Stimulated activated naive CD4-positive, alpha-beta T cell (primary cell): Measurements from ENCODE around the gene ADAMTSL2.

Experiments
- DNase-seq, 6 experiments: peaks; one replicate each; lab custom pipeline; 2025; lab: John Stamatoyannopoulos, UW

ADAMTSL2 gene

GRCh38 chr9:133518200-133518599 lies 16.3 kb upstream of the ADAMTSL2 start:
- DNase-seq, result no peak

DNA sequence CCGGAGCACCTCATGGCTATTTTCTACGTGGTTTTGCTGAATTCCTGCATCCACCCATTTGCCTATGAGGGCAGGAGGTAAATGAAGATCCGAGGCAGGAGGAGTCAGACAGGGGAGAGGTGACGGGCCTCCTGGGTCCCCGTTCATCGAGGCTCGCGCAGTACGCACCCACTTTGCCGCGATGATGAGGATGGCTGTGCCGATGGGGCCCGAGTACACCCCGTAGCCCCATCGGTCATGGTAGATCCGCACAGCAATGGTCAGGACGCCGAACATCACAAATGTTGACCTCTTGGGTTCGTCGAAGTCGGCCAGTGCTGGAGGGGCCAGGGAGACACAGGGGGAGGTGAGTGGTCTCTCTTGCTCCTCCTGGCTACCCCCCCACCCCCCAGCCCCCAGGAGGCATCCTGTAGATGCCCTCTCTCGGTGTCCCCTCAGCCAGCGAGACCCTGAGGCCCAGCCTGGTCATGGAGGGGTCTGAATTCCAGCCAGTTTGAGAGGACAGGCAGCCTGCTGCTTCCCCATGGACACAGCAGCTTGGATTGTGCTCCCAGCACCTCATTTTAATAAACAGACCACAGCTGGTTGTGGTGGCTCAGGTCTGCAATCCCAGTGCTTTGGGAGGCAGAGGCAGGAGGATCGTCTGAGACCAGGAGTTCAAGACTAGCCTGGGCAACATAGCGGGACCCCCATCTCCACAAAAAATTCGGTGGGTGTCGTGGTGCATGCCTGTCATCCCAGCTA lies 15.6 kb upstream of the ADAMTSL2 start:
- no peak for DNase-seq

DNA sequence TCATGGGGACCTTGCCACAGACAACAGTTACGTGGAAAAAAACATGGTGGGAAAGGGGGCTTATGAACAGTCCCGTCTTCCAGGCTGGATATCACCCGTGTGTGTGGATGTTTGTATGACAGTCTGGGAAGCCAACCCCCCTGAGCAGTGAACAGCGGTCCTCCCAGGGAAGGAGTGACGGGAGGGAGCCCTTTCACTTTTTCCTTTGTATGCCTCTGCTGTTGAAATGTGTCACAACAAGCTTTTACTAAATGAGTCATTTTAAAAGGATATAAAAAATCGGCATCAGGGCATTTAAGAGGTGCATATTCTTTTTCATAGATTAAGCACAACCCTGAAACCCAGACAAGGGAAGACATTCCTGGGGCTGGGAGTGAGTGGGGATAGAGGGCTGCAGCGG lies 14.8 kb upstream of the ADAMTSL2 start:
- no peak for DNase-seq

- no peak for DNase-seq
These were observed 14.2 kb upstream of the ADAMTSL2 start for GRCh38 chr9:133520121-133520835.

GRCh38 chr9:133521122-133522072 lies 13.1 kb upstream of the ADAMTSL2 start:
- DNase-seq, result no peak

GRCh38 chr9:133522073-133522910 lies 12.2 kb upstream of the ADAMTSL2 start:
- DNase-seq, result no peak

DNA sequence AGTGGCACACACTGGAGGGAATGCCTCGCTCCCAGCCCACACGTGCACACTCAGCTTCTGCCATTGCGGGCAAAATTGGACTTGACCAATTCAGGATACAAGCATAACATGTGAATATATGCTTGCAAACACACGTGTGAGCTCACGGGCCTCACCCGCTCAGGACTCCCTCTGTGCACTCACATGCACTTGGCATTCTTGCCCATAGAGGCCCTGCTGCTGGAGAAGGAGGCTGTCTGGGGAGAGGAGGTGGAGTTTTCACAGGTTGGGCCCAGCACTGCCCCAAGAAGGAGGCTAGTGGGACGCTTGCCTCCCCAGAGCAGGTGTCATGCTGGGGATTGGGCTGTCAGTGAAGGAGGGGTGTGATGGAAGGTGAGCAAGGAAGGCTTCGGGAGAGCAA lies 11.4 kb upstream of the ADAMTSL2 start:
- DNase-seq, result no peak

- DNase-seq, result no peak
These were observed 10.4 kb upstream of the ADAMTSL2 start for GRCh38 chr9:133524146-133524545.

GRCh38 chr9:133524679-133525228 lies 9.8 kb upstream of the ADAMTSL2 start, which contains the start of gene MYMK:
Gene MYMK (minus strand): TSS chr9:133524959. CDS start chr9:133524844, 115 bp downstream.
- DNase-seq, result no peak

DNA sequence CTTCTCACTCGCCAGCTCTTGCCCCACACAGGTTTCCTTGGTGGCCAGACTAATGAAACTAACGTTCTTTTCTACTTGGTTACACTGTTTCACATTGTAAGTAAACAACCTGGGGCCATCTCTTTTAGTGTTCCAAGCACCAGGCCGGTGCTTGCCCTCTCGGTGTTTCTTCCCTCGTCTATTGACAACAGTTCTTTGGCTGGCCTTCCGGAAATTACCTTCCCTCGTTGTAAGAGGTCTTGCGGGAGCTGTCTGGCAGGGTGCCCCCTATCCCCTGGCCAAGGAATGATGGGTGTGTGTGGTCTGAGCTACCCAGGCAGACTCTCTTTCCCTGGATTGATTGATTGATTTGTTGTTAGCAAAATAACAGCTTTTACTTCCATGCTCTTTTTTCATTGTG lies 8.8 kb upstream of the ADAMTSL2 start:
- DNase-seq, result no peak

DNA sequence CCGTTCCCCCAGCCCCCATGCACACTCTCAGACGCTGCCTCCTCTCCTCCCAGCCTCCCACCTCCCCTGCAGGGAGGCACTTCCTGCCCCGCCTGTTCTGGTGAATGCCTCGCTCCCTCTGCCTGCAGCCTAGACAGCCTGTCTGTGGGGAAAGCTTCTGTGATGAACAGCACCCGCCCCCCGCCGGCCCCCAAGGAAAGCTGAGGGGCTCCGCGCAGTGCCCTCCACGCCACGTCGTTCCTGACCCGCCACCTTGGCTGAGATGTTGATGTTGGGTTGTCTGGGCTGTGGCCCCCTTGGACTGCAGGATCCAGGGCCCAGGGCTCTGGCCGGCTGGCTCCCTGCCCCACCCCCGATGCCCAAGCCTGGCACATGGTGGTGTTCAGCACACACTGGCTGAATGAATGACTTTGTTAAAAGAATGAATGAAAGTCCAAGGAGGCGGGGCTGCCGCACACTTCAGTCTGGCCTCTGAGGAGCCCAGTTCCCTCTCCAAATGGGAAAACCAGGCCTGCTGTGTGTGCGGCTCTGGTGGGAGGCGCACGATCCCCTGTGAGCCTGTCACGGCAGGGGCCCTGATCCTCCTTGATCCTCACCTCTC lies 7.7 kb upstream of the ADAMTSL2 start:
- DNase-seq, result peak in 1 of 6 experiments; percentile 16

DNA sequence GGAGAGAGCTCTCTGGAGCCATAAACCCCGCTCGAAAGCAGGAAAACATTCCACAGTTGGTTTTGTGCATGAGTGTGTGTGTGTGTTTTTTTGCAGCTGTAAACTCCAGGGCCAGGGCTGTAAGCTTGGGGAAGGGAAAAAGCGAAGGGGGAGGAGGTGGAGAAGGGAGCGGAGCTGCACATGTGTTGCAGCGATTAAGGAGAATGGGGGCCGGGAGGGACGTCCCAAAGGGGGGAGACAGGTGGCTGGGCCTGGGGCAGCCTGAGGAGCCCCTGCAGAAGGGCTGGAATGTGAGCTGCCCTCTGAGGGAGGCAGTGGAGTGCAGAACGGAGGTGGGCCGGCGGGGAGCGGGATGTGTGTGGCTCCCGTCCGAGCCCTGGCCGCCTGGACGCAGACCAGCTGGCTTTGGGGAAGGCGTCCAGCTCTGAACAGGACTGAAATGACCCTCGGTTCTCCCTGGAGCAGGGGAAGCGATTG lies 7.0 kb upstream of the ADAMTSL2 start:
- DNase-seq, result no peak

DNA sequence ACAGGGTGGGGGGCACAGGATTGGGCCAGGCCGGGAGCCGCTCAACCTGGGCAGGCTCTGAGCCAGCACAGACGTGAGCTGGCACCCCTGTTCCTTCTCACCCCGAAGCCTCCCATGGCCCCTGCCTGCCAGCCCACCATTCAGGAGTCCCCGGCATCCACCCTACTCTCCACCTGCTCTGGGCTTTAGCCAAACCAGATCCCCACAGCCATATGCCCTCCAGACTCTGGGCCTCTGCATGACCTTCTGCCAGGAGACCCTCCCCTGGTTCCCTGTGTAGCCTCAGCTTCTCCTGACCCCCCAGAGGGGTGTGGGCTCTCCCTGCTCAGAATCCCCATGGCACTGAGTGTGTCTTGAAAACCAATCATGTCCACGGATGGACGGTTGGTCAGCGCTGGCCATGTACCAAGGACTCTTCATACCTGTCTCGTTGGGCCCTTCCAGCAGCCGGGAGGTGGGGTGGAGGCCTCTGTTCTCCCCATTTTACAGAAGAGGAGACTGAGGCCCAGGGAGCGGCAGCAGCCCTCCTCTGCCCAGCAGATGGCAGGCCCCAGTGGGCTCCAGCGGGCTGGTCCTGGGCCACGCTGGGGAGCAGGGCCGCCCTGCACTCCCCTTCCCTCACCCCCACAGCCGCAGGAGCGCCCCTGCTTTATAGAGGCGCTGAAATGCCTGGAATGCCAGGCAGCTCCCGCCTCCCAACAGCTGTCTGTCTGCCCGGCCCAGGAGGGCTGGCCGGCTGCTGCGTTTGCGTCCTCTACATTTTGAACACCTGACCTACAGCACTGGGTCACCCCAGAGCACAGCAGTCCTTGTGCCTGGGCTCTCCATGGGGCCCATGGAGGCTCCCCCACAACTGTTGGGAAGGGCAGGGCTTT lies 6.3 kb upstream of the ADAMTSL2 start:
- no peak for DNase-seq

GRCh38 chr9:133528876-133529241 lies 5.6 kb upstream of the ADAMTSL2 start:
- no peak for DNase-seq

GRCh38 chr9:133529457-133529856 lies 5.0 kb upstream of the ADAMTSL2 start:
- DNase-seq, result no peak

- DNase-seq, result no peak
These were observed 4.6 kb upstream of the ADAMTSL2 start for GRCh38 chr9:133529874-133530273.

- DNase-seq, result no peak
These were observed 3.2 kb upstream of the ADAMTSL2 start for GRCh38 chr9:133531293-133531692.

DNA sequence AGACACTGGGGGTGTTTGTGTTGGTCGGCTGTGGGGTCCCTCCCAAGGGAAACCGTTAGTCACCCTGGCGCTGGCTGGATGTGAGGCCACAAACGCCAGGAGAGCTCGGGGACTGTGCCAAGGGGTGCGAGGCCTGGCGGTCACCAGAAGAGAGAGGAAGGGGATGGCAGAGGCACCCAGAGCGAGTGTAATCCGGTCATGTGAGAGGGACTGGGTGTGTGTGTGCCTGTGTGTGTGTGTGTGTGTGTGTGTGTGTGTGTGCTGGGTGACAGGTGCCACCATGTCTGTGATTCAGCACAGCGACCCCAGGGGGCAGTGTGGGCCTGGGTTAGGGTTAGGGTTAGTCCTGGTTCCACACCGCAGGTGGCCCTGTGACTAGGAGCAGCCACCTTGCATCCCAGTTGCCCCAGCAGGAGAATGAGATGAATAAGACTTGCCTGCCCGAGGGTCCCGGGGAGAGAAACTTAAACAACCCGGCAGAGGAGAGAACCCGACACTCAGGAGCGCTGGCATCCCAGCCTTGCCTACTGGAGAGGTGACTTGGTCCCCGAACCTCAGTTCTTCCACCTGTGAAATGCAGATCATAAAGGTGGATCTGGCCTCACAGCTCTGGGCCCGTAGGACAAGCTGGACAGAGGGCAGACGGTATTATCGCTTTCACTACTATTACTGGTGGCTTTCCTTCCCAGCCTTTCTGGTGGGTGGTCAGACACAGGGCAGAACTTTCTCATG lies 1.4 kb upstream of the ADAMTSL2 start:
- DNase-seq, result peak; percentile 60 to 81 (median 74)

DNA sequence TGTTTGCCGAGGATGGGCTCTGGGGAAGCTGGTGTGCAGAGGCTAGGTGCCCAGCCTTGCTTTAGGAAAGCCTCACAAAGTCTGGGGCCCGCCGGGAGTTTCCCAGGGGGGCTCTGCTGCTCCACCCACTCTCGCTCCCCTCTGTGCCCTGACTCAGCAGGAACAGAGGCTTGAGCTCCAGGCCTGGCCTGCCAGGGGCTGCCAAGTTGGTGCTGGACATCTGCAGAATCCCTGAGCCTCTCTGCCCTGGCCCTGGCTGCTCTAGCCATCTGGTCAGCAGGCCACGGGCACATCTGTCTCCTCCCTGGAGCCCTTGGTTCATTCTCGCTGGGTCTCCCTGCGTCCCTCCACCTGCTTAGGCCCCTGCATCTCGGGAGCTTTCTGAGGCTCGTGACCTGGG lies 647 bp upstream of the ADAMTSL2 start:
- no peak for DNase-seq
